Ishikawa (cell line): ENCODE results near the gene ABCA1.

Source experiments
- CEBPB ChIP-seq: IDR thresholded peaks from 2 replicates; pipeline ENCODE4 v1.6.1; 2012
- CREB1 ChIP-seq: IDR thresholded peaks from 2 replicates; pipeline ENCODE4 v1.6.1; 2012; ENCODE audit warnings: low read depth
- EGR1 ChIP-seq: IDR thresholded peaks from 2 replicates; pipeline ENCODE4 v1.6.1; 2012
- EP300 ChIP-seq: IDR thresholded peaks from 2 replicates; pipeline ENCODE4 v1.6.1; 2012; ENCODE audit warnings: borderline replicate concordance
- FOXM1 ChIP-seq: IDR thresholded peaks from 2 replicates; pipeline ENCODE4 v1.6.1; 2012; ENCODE audit warnings: low read depth, borderline replicate concordance
- NFIC ChIP-seq: IDR thresholded peaks from 2 replicates; pipeline ENCODE4 v1.6.1; 2012
- RAD21 ChIP-seq: IDR thresholded peaks from 2 replicates; pipeline ENCODE4 v1.6.1; 2012; ENCODE audit warnings: low read depth
- TAF1 ChIP-seq: IDR thresholded peaks from 2 replicates; pipeline ENCODE4 v1.6.1; 2012; ENCODE audit warnings: low read depth, mild to moderate bottlenecking
- TCF12 ChIP-seq: IDR thresholded peaks from 2 replicates; pipeline ENCODE4 v1.6.1; 2012; ENCODE audit warnings: low read depth
- TEAD4 ChIP-seq: IDR thresholded peaks from 2 replicates; pipeline ENCODE4 v1.6.1; 2012
- YY1 ChIP-seq: IDR thresholded peaks from 2 replicates; pipeline ENCODE4 v1.6.1; 2012; ENCODE audit warnings: low read depth
- ZBTB7A ChIP-seq: IDR thresholded peaks from 2 replicates; pipeline ENCODE4 v1.6.1; 2012; ENCODE audit warnings: low read depth
- TF ChIP-seq, protein P1 (sequence below): IDR thresholded peaks from 2 replicates; pipeline ENCODE4 v1.6.1; 2012
- TF ChIP-seq, protein P2 (sequence below): IDR thresholded peaks from 2 replicates; pipeline ENCODE4 v1.6.1; 2012
- TF ChIP-seq, protein P3 (sequence below): IDR thresholded peaks from 2 replicates; pipeline ENCODE4 v1.6.1; 2012; ENCODE audit warnings: low read depth, mild to moderate bottlenecking

Gene ABCA1

DNA sequence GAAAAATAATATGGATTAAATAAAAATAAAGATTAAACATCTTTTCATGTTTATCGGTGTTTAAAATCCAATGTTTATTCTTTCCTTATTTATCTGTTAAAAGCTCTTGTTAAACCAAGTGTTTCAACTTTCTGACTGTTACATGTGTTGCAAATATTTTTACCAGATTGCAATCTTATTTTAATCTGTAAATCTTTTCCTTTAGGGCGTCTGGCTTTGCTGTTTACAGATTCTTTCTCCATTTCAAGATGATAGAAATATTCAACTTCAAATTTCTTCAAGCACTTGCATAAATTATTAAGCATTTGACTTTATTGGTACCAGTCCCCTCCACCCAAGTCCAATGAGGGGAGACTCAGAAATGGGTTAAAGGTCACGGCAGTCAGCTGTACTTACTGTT, 16.9 kb upstream of the ABCA1 start:
- TF ChIP-seq EP300 (no peak), FOXM1 (no peak), YY1 (no peak), NFIC (no peak), RAD21 (no peak), TEAD4 (no peak), EGR1 (no peak), CREB1 (no peak)
- TF ChIP-seq, protein P1, sequence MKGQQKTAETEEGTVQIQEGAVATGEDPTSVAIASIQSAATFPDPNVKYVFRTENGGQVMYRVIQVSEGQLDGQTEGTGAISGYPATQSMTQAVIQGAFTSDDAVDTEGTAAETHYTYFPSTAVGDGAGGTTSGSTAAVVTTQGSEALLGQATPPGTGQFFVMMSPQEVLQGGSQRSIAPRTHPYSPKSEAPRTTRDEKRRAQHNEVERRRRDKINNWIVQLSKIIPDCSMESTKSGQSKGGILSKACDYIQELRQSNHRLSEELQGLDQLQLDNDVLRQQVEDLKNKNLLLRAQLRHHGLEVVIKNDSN: no peak
- TF ChIP-seq, protein P2, sequence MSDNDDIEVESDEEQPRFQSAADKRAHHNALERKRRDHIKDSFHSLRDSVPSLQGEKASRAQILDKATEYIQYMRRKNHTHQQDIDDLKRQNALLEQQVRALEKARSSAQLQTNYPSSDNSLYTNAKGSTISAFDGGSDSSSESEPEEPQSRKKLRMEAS: no peak
- TF ChIP-seq, protein P3, sequence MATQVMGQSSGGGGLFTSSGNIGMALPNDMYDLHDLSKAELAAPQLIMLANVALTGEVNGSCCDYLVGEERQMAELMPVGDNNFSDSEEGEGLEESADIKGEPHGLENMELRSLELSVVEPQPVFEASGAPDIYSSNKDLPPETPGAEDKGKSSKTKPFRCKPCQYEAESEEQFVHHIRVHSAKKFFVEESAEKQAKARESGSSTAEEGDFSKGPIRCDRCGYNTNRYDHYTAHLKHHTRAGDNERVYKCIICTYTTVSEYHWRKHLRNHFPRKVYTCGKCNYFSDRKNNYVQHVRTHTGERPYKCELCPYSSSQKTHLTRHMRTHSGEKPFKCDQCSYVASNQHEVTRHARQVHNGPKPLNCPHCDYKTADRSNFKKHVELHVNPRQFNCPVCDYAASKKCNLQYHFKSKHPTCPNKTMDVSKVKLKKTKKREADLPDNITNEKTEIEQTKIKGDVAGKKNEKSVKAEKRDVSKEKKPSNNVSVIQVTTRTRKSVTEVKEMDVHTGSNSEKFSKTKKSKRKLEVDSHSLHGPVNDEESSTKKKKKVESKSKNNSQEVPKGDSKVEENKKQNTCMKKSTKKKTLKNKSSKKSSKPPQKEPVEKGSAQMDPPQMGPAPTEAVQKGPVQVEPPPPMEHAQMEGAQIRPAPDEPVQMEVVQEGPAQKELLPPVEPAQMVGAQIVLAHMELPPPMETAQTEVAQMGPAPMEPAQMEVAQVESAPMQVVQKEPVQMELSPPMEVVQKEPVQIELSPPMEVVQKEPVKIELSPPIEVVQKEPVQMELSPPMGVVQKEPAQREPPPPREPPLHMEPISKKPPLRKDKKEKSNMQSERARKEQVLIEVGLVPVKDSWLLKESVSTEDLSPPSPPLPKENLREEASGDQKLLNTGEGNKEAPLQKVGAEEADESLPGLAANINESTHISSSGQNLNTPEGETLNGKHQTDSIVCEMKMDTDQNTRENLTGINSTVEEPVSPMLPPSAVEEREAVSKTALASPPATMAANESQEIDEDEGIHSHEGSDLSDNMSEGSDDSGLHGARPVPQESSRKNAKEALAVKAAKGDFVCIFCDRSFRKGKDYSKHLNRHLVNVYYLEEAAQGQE: no peak

DNA sequence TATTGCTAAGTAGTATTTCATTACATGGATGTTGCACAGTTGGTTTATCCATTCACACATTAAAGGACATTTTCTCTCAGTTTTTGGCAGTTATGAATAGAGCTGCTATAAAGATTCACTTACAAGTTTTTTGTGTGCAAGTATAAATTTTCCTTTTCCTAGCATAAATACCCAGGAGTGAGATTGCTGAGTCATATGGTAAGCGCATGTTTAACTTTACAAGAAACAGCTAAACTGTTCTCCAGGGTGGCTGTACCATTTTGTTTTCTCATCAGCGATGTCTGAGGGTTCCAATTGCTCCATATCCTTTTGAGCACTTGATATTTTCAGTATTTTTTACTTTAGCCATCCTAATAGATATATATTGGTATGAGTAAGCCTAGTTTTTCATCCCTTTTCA, 16.4 kb upstream of the ABCA1 start:
- TF ChIP-seq NFIC: no peak
- TF ChIP-seq CEBPB: no peak
- TF ChIP-seq TAF1: no peak
- TF ChIP-seq ZBTB7A: no peak
- no peak for TF ChIP-seq FOXM1

DNA sequence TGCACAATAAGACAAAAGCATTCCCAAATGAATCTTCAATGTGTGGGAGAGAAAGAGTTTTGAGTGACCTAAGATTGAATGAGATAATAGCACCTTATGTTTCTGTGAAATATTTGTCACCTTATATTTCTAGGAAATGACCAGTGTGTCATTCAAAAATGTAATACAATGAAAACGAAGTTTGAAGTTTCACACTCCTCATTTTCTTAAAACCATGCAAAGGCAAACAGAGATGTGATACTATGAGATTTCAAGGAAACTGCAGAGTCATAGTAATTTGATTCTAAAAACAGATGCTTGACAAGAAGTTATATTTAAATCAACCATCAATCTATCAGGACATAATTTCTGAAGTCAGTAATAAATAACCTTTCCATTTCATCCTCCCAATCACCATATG, 13.6 kb upstream of the ABCA1 start:
- TF ChIP-seq CREB1 (no peak), NFIC (no peak), FOXM1 (no peak), CEBPB (no peak), YY1 (no peak), TEAD4 (no peak), EP300 (no peak), TCF12 (no peak), ZBTB7A (no peak)
- TF ChIP-seq, protein P1: no peak

DNA sequence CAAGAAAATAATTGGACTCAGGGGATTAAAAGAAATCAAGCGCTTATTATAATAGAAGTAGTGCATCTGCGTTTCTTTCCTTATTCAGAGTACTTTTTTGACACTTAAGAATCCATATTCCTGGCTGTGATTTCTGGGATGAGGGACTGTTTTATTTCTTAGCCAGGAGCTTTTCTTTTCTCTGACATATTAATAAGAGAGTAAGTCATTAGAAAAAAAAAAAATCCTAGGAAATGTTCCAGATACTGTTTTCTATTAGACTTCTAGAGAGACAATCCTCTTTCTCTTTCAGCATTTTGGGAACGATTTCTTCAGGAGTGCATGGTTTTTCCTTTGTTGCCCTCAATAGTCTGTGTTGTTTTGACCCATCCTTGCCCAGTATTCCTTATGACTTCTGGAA, 8.3 kb upstream of the ABCA1 start:
- TF ChIP-seq FOXM1 (no peak), EGR1 (no peak), CEBPB (no peak), ZBTB7A (no peak), TEAD4 (no peak), NFIC (no peak)
- TF ChIP-seq, protein P1: no peak

DNA sequence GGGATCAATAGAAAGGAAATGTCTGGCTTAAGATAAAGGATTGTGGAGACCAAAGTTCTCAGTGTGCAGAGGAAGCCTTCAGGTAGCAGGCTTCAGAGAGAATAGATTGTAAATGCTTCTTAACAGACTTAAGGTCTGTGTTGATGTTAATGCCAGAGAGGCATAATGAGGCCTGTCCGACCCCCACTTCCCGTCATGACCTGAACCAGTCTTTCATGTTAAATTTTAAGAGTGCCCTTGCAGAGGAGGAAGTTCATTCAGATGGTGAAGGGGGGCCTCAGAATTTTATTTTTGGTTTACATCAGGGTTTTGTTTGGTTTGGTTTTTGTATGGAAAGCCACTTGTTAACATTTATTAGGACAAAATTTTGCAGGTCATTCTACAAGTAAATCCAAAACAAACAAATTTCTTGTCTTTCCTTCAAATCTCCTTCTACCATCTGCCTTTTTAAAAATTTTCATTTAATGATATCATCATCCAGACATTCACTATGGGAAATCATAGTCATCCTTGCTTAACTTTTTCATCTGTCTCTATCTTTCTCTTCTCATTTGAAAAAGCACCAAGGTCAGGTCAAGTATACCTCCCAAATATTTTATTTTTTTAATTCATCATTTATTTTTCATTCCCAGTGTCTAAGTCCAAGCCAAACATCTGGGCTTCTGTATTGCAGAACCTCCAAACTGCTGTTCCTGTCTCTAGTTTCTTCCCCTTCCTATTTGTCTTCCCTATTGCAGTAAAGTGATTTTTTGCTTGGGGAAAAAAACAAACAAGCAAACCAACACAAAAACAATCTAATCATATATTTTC, 6.9 kb upstream of the ABCA1 start:
- TF ChIP-seq YY1: no peak
- TF ChIP-seq, protein P1: no peak
- no peak for TF ChIP-seq NFIC
- no peak for TF ChIP-seq RAD21
- no peak for TF ChIP-seq CEBPB
- no peak for TF ChIP-seq FOXM1
- TF ChIP-seq, protein P3: no peak
- TF ChIP-seq, protein P2: no peak
- TF ChIP-seq EGR1: no peak
- no peak for TF ChIP-seq TAF1
- no peak for TF ChIP-seq EP300

DNA sequence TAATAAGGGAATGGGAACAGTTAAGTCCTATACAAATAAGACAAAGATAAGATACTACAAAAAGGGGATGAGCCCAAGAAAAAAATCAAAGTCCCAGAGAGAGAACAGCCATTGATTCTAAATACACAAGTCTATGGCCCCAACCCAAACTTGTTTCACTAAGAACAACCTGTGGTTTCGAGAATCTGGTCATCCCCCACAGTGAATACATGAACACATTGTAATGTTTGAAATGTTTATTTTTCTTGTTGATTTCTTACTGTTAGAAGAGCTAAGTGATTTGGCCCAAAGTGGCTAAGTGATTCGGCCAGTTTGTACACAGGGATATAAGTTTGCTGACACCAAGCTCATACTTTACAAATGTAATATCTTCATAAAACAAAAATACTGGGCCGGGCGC, 3.3 kb upstream of the ABCA1 start:
- TF ChIP-seq NFIC (no peak), FOXM1 (no peak), CREB1 (no peak), YY1 (no peak), TAF1 (no peak), RAD21 (no peak), TEAD4 (no peak), TCF12 (no peak), CEBPB (no peak), ZBTB7A (no peak), EGR1 (no peak), EP300 (no peak)
- TF ChIP-seq, protein P2: no peak
- TF ChIP-seq, protein P1: no peak
- TF ChIP-seq, protein P3: no peak
